Endothelial cell of umbilical vein (primary cell): Measurements from ENCODE around the gene KCNJ4. TPM values are rescaled to one million over a fixed set of nuclear protein-coding genes. Genes with fewer than 3 reads are reported as not detected.

Source experiments
- BruUV-seq: library from RNA; stranded (reverse); fragments of 400-500 nt; replicated peaks from 2 replicates; lab custom pipeline; 2021; lab: Mats Ljungman, UMichigan
- CTCF ChIA-PET: fragments of 300-600, 350-600 bp; sonication (Branson Sonifier 250); formaldehyde crosslinking; loops from one replicate; lab custom pipeline; 2021; ENCODE audit warnings: antibody characterized with exemption, inconsistent platforms; lab: Charles Lee
- POLR2A ChIA-PET: fragments of 300-600, 350-600 bp; sonication (Branson Sonifier 250); formaldehyde crosslinking; loops from one replicate; lab custom pipeline; 2021; ENCODE audit warnings: antibody characterized with exemption, inconsistent platforms; lab: Charles Lee
- DNase-seq: peaks from one replicate; pipeline ENCODE4 v3.0.0-alpha.2; 2011; ENCODE audit warnings: low read depth, low spot score
- FAIRE-seq: peaks from 2 replicates; lab custom pipeline; 2011; peaks lifted over from hg19 to GRCh38; lab: Jason Lieb, UNC
- H2AFZ ChIP-seq: 2 replicates; pipeline ENCODE4 v1.6.0; 2012; ENCODE audit warnings: low read depth, low read length, control low read depth, inconsistent platforms
- H3K27ac ChIP-seq: 2 replicates; pipeline ENCODE4 v1.5.1; 2011; ENCODE audit warnings: low read depth, mild to moderate bottlenecking, control low read depth, low read length, moderate library complexity; ENCODE audit not compliant: insufficient read depth
- H3K27me3 ChIP-seq, 2 experiments: 2 replicates each; pipeline versions ENCODE4 v1.6.0 to v1.6.1; 2011; ENCODE audit warnings: low read length in 2 of 2, mixed read lengths in 1 of 2; ENCODE audit not compliant: control insufficient read depth in 2 of 2, insufficient read depth in 2 of 2
- H3K36me3 ChIP-seq, 2 experiments: 2 replicates in 1 of 2; 3 replicates in 1 of 2; pipeline ENCODE4 v1.5.1; 2011; ENCODE audit warnings: low read length in 2 of 2, mild to moderate bottlenecking in 1 of 2, moderate library complexity in 1 of 2; ENCODE audit not compliant: control insufficient read depth in 2 of 2, insufficient read depth in 2 of 2; ENCODE audit errors: extremely low read depth in 1 of 2
- H3K4me1 ChIP-seq: 3 replicates; pipeline ENCODE4 v1.5.1; 2011; ENCODE audit warnings: mild to moderate bottlenecking, low read length; ENCODE audit not compliant: control insufficient read depth, insufficient read depth; ENCODE audit errors: extremely low read depth
- H3K4me2 ChIP-seq: 2 replicates; pipeline ENCODE4 v1.6.1; 2011; ENCODE audit warnings: low read length, control low read depth, mixed read lengths; ENCODE audit not compliant: insufficient read depth
- H3K4me3 ChIP-seq, 3 experiments: fragments of 200-600 bp in 1 of 3; sonication (generic), shearing (Covaris generic) in 1 of 3; replicated peaks in 1 of 3; 2 replicates each; pipeline ENCODE4 v1.5.1; 2011 to 2016; ENCODE audit warnings: control low read depth in 3 of 3, low read length in 3 of 3, mild to moderate bottlenecking in 2 of 3, inconsistent platforms in 1 of 3, low read depth in 1 of 3, moderate library complexity in 1 of 3; ENCODE audit not compliant: insufficient read depth in 1 of 3
- H3K79me2 ChIP-seq: 2 replicates; pipeline ENCODE4 v1.6.0; 2012; ENCODE audit warnings: low read length, inconsistent platforms; ENCODE audit not compliant: control insufficient read depth, insufficient read depth
- H3K9ac ChIP-seq: replicated peaks from 2 replicates; pipeline ENCODE3; 2011; ENCODE audit warnings: low read length, control low read depth; ENCODE audit not compliant: insufficient read depth; ENCODE audit errors: extremely low read depth
- H3K9me1 ChIP-seq: replicated peaks from 3 replicates; pipeline ENCODE4 v1.6.0; 2011; ENCODE audit warnings: mild to moderate bottlenecking, low read length; ENCODE audit not compliant: control insufficient read depth, insufficient read depth; ENCODE audit errors: extremely low read depth
- H3K9me3 ChIP-seq: replicated peaks from 2 replicates; pipeline ENCODE4 v1.5.1; 2012; ENCODE audit warnings: low read length, inconsistent platforms; ENCODE audit not compliant: control insufficient read depth, insufficient read depth
- H4K20me1 ChIP-seq: replicated peaks from 2 replicates; pipeline ENCODE3; 2011; ENCODE audit warnings: mild to moderate bottlenecking, low read length; ENCODE audit not compliant: control insufficient read depth, insufficient read depth; ENCODE audit errors: extremely low read depth
- CTCF ChIP-seq, 2 donors: IDR thresholded peaks; 1 replicate in 1 of 2; 2 replicates in 1 of 2; pipeline ENCODE4 v1.5.1; 2011; ENCODE audit warnings: low read length in 2 of 2, mild to moderate bottlenecking in 2 of 2, moderate library complexity in 2 of 2, control low read depth in 1 of 2, inconsistent platforms in 1 of 2, low read depth in 1 of 2; ENCODE audit not compliant: insufficient read depth in 1 of 2; ENCODE audit errors: extremely low read depth in 1 of 2
- EZH2 ChIP-seq: IDR thresholded peaks from 2 replicates; pipeline ENCODE4 v1.6.1; 2012; ENCODE audit warnings: borderline replicate concordance, low read depth, mild to moderate bottlenecking, moderate library complexity, low read length, inconsistent platforms; ENCODE audit not compliant: severe bottlenecking
- FOS ChIP-seq: IDR thresholded peaks from 2 replicates; pipeline ENCODE4 v1.6.1; 2011; ENCODE audit warnings: mild to moderate bottlenecking, low read length, moderate library complexity, borderline replicate concordance; ENCODE audit not compliant: insufficient read depth
- GATA2 ChIP-seq: IDR thresholded peaks from 2 replicates; pipeline ENCODE4 v1.7.0; 2011; ENCODE audit warnings: low read depth, mild to moderate bottlenecking, moderate library complexity, mixed read lengths, low read length; ENCODE audit not compliant: insufficient read length, insufficient read depth
- JUN ChIP-seq: IDR thresholded peaks from 2 replicates; pipeline ENCODE4 v1.6.1; 2011; ENCODE audit warnings: borderline replicate concordance, low read depth; ENCODE audit not compliant: insufficient read length, insufficient read depth
- MAX ChIP-seq: IDR thresholded peaks from 2 replicates; pipeline ENCODE4 v1.6.1; 2011; ENCODE audit not compliant: insufficient read depth, insufficient read length
- MYC ChIP-seq: IDR thresholded peaks from one replicate; pipeline ENCODE4 v1.6.1; 2011; ENCODE audit warnings: mild to moderate bottlenecking, low read depth, low read length
- POLR2AphosphoS5 ChIP-seq: IDR thresholded peaks from 2 replicates; pipeline ENCODE4 v1.6.1; 2012; ENCODE audit warnings: low read depth, mild to moderate bottlenecking, control low read depth, low read length, moderate library complexity; ENCODE audit not compliant: insufficient read depth
- dilution Hi-C: fragments of 300-500 bp; cut with MboI; formaldehyde crosslinking; loops from one replicate; pipeline ENCODE4 v1.15.0; 2019; ENCODE audit warnings: low sequenced_read_pairs; ENCODE audit not compliant: extremely low pct_ligation_motif_present
- intact Hi-C: fragments of 100-400 bp; cut with micrococcal nuclease; formaldehyde crosslinking; loops from one replicate; pipeline ENCODE4 v1.10.0; 2022
- polyA plus RNA-seq, 4 experiments: library from polyadenylated mRNA; depleted of rRNA in 3 of 4; stranded (reverse) in 3 of 4; unstranded in 1 of 4; fragments of >200 nt; gene quantifications; 2 replicates each; pipeline versions ENCODE4 v1.2.1 to v1.2.3, GENCODE V29; 2011 to 2012; ENCODE audit warnings: missing spikeins in 1 of 4
- total RNA-seq: library from RNA; stranded (reverse); gene quantifications from 2 replicates; pipeline ENCODE4 v1.2.3, GENCODE V29; 2021

The KCNJ4 gene
- total and polyA plus RNA-seq, 2 donors (not counting 3 experiments of a cell fraction or from before 2014, with no cell fraction given) = not detected

- no peak for TF ChIP-seq MAX
- ChIA-PET CTCF (interaction anchor here (0.9 to 2.1 kb wide), 4 partner anchors 20 to 362 kb away, joined by 3 to 8 read pairs (median 4); partner anchors contain the start of gene KDELR3), POLR2A (no interaction called here)
- intact Hi-C loops = no loop called here
- H3K27ac ChIP-seq = no peak overlapping the region
- DNase-seq (no peak), FAIRE-seq (no peak)
- H3K79me2 ChIP-seq = no peaks in the 10 kb centered on the region
- H3K9ac ChIP-seq = no peak overlapping the region
- H3K4me3 ChIP-seq = no peak overlapping the region
- H2AFZ ChIP-seq = no peak overlapping the region
- H4K20me1 ChIP-seq = no peaks in the 10 kb centered on the region
- no peaks in the 10 kb centered on the region for H3K9me3 ChIP-seq
- no peaks in the 10 kb centered on the region for H3K9me1 ChIP-seq
- no peaks in the 10 kb centered on the region for H3K36me3 ChIP-seq
- H3K4me2 ChIP-seq = no peak overlapping the region
- no TSS peak for BruUV-seq
- dilution Hi-C loops = no loop called here
- H3K4me1 ChIP-seq = no peaks in the 10 kb centered on the region
- no peaks in the 10 kb centered on the region for H3K27me3 ChIP-seq
These were observed 41.0 kb downstream of the KCNJ4 start for GRCh38 chr22:38414009-38414395.

GRCh38 chr22:38413085-38414008 is 41.7 kb downstream of the KCNJ4 start:
- no TSS peak for BruUV-seq
- POLR2A ChIA-PET = no interaction called here
- CTCF ChIA-PET = interaction anchor here (0.6 to 2.1 kb wide), 11 partner anchors 12 to 447 kb away, joined by 3 to 8 read pairs (median 4); partner anchors contain the start of gene KDELR3

More at GRCh38 chr22:38413085-38414008, 41.7 kb downstream of the KCNJ4 start:
- FAIRE-seq (no peak), DNase-seq (no peak)
- no peaks in the 10 kb centered on the region for H3K9me3 ChIP-seq
- no peak overlapping the region for H3K4me2 ChIP-seq
- H3K9me1 ChIP-seq = no peaks in the 10 kb centered on the region
- intact Hi-C loops = no loop called here
- dilution Hi-C loops = no loop called here
- no peak overlapping the region for H3K4me3 ChIP-seq
- no peak overlapping the region for H3K9ac ChIP-seq
- no peak overlapping the region for H2AFZ ChIP-seq
- no peaks in the 10 kb centered on the region for H3K79me2 ChIP-seq
- no peaks in the 10 kb centered on the region for H4K20me1 ChIP-seq
- no peaks in the 10 kb centered on the region for H3K27me3 ChIP-seq
- no peaks in the 10 kb centered on the region for H3K36me3 ChIP-seq
- H3K4me1 ChIP-seq = no peaks in the 10 kb centered on the region
- no peak overlapping the region for H3K27ac ChIP-seq
- TF ChIP-seq JUN (no peak), GATA2 (no peak), MYC (no peak), CTCF (IDR thresholded peaks at IDR 0.05; ENCODE audit: extremely low read depth in 1 of 2, insufficient read depth in 1 of 2, low read depth in 1 of 2, low read length in 2 of 2) (no peak), EZH2 (no peak), FOS (no peak), MAX (no peak), POLR2AphosphoS5 (no peak)
